Measurements from ENCODE around the gene C5orf46.

DNA sequence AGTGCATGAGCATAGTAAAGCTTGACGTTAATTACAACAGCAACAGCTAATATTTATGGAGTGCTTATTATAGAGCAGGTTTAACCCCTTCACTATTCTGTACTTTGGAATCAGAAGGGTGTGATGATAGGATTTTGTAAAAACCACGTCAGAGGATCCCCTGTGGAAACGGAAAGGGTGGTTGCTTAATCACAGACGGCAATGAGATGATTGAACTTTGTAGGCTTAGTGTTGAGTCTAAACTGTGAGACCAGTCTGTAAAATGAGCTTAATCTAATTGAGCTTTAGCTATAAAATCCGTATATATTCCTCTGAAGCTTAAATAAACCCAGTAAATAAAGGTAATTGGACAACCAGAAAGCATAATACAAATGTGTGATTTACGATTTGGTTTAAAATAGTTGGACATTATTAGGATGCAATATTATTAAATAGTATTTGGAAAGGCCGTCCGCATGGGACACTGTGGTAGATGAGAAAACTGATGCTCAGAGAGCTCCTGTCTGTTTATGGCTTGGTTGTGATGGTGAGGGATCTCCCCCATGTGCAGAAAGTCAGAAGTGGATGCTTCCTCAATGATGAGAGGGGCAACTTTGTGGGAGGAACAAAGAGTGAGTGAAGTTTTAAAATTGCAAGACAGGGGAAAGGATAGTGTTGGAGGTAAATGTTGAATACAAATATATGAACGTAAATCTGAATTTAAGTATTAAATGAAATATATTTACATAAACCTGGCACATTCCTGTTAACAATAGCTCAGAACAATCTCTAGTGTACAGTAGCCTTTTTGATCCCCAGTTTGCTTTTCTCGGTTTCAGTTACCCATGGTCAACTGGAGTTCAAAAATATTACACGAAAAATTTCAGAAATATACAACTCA, 51.2 kb downstream of the C5orf46 start:
- TF ChIP-seq, protein P1, sequence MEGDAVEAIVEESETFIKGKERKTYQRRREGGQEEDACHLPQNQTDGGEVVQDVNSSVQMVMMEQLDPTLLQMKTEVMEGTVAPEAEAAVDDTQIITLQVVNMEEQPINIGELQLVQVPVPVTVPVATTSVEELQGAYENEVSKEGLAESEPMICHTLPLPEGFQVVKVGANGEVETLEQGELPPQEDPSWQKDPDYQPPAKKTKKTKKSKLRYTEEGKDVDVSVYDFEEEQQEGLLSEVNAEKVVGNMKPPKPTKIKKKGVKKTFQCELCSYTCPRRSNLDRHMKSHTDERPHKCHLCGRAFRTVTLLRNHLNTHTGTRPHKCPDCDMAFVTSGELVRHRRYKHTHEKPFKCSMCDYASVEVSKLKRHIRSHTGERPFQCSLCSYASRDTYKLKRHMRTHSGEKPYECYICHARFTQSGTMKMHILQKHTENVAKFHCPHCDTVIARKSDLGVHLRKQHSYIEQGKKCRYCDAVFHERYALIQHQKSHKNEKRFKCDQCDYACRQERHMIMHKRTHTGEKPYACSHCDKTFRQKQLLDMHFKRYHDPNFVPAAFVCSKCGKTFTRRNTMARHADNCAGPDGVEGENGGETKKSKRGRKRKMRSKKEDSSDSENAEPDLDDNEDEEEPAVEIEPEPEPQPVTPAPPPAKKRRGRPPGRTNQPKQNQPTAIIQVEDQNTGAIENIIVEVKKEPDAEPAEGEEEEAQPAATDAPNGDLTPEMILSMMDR (IDR thresholded peaks at IDR 0.05; ENCODE audit: low read depth, low read length, poor library complexity, severe bottlenecking) = no peak
- TF ChIP-seq EZH2phosphoT487 (IDR thresholded peaks at IDR 0.05; ENCODE audit: borderline replicate concordance, low read length) = no peak

All from DOHH2 (cell line).